ENCODE measurements around the gene NDUFB10. TPM values are rescaled to one million over a fixed set of nuclear protein-coding genes. Genes with fewer than 3 reads are reported as not detected.
"Not testable (repeated sequence)": the region's sequence is repeated elsewhere in the genome, so short reads cannot be mapped to it uniquely, and the experiment has no call there.

NDUFB10 gene
- total RNA-seq, 1 experiment from 2014 or later: 206 TPM

GRCh38 chr16:1944612-1945199 lies 14.6 kb upstream of the NDUFB10 start:
- DNase-seq (ENCODE audit: extremely low read depth, low read depth): no peak

- no peak for DNase-seq (ENCODE audit: extremely low read depth, low read depth)
These were observed 13.6 kb upstream of the NDUFB10 start for GRCh38 chr16:1945559-1946391.

GRCh38 chr16:1946495-1947368 lies 12.6 kb upstream of the NDUFB10 start:
- DNase-seq (ENCODE audit: extremely low read depth, low read depth): no peak

- no peak for DNase-seq (ENCODE audit: extremely low read depth, low read depth)
These were observed 12.0 kb upstream of the NDUFB10 start for GRCh38 chr16:1947369-1947670.

GRCh38 chr16:1949507-1949906 lies 9.8 kb upstream of the NDUFB10 start:
- no peak for DNase-seq (ENCODE audit: extremely low read depth, low read depth)

- DNase-seq (ENCODE audit: extremely low read depth, low read depth): no peak
These were observed 9.3 kb upstream of the NDUFB10 start for GRCh38 chr16:1950047-1950446.

- DNase-seq (ENCODE audit: extremely low read depth, low read depth): no peak
These were observed 8.8 kb upstream of the NDUFB10 start for GRCh38 chr16:1950559-1950958.

GRCh38 chr16:1953734-1954133 lies 5.6 kb upstream of the NDUFB10 start:
- no peak for DNase-seq (ENCODE audit: extremely low read depth, low read depth)

GRCh38 chr16:1957434-1958142 lies 1.8 kb upstream of the NDUFB10 start:
- not testable (repeated sequence) for DNase-seq (ENCODE audit: extremely low read depth, low read depth)

- not testable (repeated sequence) for DNase-seq (ENCODE audit: extremely low read depth, low read depth)
These were observed 1.2 kb upstream of the NDUFB10 start for GRCh38 chr16:1958143-1958491.

- no peak for DNase-seq (ENCODE audit: extremely low read depth, low read depth)
These were observed 546 bp upstream of the NDUFB10 start for GRCh38 chr16:1958715-1959268.

GRCh38 chr16:1960665-1961630 lies 1.6 kb downstream of the NDUFB10 start:
- DNase-seq (ENCODE audit: extremely low read depth, low read depth): peak; percentile 55

- DNase-seq (ENCODE audit: extremely low read depth, low read depth): no peak
These were observed 2.3 kb downstream of the NDUFB10 start for GRCh38 chr16:1961651-1962067.

GRCh38 chr16:1962161-1963153 lies 3.1 kb downstream of the NDUFB10 start:
- not testable (repeated sequence) for DNase-seq (ENCODE audit: extremely low read depth, low read depth)

GRCh38 chr16:1963806-1964505 lies 4.6 kb downstream of the NDUFB10 start:
- DNase-seq (ENCODE audit: extremely low read depth, low read depth): no peak

GRCh38 chr16:1964506-1965395 lies 5.4 kb downstream of the NDUFB10 start, which contains the start of gene RPS2:
RPS2 (minus strand) TSS chr16:1964826; CDS start chr16:1964625, 201 bp downstream.
- peak; percentile 98 for DNase-seq (ENCODE audit: extremely low read depth, low read depth)

Measured in NCI-H460 (cell line).